Brain microvascular endothelial cell (primary cell): Measurements from ENCODE around the gene ZNF749.

Source experiments
- DNase-seq: peaks from one replicate; pipeline ENCODE4 v3.0.0-alpha.2; 2020
- H3K27ac ChIP-seq: fragments of 250-450 bp; sonication (Bioruptor Pico); 2 replicates; pipeline ENCODE4 v1.5.1; 2020; ENCODE audit warnings: mild to moderate bottlenecking, moderate library complexity
- H3K27me3 ChIP-seq: fragments of 250-450 bp; sonication (Bioruptor Pico); replicated peaks from 2 replicates; pipeline ENCODE4 v1.5.1; 2020; ENCODE audit warnings: mild to moderate bottlenecking
- H3K36me3 ChIP-seq: fragments of 250-450 bp; sonication (Bioruptor Pico); replicated peaks from 2 replicates; pipeline ENCODE4 v1.5.1; 2020; ENCODE audit warnings: mild to moderate bottlenecking
- H3K4me3 ChIP-seq: 2 replicates; pipeline ENCODE4 v1.5.1; 2011; ENCODE audit warnings: low read depth, mild to moderate bottlenecking, control low read depth, low read length, moderate library complexity
- in situ Hi-C: cut with HindIII; loops from 2 replicates; pipeline ENCODE4 v1.10.0; 2017; ENCODE audit warnings: low sequenced_read_pairs, low pct_ligation_motif_present
- TF ChIP-seq, protein P1 (sequence below): IDR thresholded peaks from 2 replicates; pipeline ENCODE4 v1.5.1; 2011; ENCODE audit warnings: low read depth, mild to moderate bottlenecking, moderate library complexity, low read length, control low read depth, inconsistent platforms; ENCODE audit errors: missing control alignments

Gene ZNF749

DNA sequence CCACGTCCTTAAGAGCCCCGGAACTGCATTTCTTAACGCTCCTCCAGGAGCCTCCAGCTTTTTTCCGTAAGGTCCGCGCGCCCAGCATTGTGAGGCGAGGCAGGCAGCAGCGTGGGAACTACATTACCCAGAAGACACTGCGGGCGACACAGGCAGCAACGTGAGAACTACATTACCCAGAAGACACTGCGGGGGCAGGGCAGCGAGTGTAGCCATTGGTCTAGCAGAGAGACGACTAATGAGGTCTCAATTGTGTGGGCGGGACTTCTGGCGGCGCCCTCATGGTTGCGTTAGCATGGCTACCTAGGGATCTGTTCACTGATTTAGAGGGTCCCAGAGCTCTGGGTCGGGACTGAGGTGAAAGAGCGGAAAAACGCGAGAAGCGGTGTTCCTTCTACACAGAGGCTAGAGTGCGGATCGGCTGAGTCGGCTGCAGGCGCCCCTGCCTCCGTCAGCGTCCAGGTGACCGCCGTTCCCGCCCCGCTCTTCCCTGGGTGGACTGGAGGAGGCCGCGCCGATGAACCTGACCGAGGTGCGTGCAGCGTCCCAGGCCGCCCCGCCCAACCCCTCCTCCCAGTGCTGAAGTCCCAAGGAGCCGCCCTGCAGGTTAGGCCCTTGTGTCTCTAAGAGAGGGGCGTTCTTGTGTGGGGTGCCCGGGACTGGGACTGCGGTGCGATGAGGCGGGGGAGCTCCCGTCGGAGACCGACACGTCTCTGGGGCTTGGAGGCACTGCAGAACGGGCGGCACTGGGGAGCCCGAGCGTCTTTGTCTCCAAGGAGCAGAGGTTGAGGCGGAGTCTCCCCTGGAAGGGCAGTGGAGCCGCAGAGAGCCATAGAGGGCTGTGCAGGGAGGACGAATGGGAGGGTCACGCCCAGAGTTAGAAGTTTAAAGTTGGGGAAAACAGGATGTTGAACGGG, at the start of gene ZNF749:
TSS of gene ZNF749 (plus strand) at position 264 of the 917 bp plus-strand sequence. CDS start at position 518, 254 bp downstream.
- in situ Hi-C loops, result no loop called here
- Histone ChIP-seq H3K36me3 (peaks cover 2% of the 10 kb centered on the region), H3K27me3 (no peaks in the 10 kb centered on the region), H3K27ac (peak within 1 kb of the TSS; percentile 51), H3K4me3 (peak within 1 kb of the TSS; percentile 83)
- TF ChIP-seq, protein P1, sequence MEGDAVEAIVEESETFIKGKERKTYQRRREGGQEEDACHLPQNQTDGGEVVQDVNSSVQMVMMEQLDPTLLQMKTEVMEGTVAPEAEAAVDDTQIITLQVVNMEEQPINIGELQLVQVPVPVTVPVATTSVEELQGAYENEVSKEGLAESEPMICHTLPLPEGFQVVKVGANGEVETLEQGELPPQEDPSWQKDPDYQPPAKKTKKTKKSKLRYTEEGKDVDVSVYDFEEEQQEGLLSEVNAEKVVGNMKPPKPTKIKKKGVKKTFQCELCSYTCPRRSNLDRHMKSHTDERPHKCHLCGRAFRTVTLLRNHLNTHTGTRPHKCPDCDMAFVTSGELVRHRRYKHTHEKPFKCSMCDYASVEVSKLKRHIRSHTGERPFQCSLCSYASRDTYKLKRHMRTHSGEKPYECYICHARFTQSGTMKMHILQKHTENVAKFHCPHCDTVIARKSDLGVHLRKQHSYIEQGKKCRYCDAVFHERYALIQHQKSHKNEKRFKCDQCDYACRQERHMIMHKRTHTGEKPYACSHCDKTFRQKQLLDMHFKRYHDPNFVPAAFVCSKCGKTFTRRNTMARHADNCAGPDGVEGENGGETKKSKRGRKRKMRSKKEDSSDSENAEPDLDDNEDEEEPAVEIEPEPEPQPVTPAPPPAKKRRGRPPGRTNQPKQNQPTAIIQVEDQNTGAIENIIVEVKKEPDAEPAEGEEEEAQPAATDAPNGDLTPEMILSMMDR, result no peak
- peak; percentile 100 for DNase-seq

DNA sequence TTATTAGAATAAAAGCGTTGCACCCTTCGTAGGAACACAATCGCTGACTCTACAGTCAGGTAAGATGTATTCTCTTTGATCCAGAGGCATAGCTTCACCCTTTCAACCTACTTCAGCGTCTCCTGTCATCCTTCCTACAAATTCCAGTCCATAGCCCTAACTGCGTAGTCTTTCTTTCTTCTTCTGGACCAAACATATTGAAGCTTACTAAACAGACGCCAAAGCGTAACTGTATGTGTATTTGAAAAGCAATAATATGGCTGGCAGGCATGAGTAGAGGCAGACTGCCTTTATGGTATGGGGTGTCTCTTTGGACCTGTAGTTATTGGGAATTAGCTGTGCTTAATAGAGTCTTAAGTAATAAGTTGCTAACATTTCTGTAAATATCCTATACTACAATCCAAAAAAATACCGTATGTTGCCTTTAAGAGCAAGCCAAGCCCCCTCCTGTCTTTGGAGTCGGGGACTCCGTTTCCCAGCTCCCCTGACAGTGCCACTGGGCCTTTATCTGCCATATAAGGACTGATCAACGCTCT, 45.9 kb upstream of the ZNF749 start:
- Histone ChIP-seq H3K36me3 (peaks cover 5% of the 10 kb centered on the region), H3K4me3 (peak overlapping the region; percentile 91), H3K27me3 (no peaks in the 10 kb centered on the region), H3K27ac (peak overlapping the region; percentile 67)
- in situ Hi-C loops, result no loop called here
- DNase-seq, result no peak
- TF ChIP-seq, protein P1, result no peak

DNA sequence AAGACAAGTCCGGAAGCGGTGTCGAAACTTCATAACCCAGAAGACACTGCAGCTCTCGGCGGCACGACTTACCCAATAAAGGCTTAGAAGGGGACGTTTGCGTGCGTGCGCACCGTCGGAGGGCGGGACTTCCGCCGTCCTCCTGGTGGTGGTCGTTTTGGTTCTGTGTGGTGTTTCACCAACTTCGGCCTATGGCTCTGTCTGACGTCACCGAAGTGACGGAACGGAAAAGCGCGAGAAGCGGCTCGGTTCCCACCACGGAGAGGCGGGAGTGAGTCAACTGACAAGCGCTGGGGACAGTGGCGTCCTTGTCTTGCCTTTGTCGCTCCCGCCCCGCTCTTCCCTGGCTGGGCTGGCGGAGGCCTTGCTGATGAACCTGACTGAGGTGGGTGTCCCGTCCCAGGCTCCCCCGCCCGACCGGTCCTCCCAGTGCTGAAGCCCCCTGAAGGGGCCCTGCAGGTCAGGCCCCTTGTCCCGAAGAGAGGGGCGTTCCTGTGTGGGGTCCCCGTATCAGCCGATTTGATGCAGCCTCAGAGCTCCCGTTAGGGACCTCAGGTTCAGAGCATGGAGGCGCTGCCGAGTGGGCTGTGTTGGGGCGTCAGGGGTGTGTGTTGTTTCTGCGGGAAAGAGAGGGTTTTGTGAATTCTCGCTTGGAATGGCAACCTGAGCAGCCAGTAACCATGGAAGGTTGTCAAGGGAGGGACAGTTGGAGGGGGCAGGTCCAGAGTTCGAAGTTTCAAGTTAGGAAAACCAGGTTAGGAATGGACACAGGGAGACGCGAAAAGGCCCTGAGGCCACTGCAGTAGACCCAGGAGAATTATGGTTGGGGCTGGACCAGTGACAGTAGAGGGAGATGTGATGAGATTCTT, 45.2 kb upstream of the ZNF749 start, which contains the start of gene ZNF548:
TSS of gene ZNF548 (plus strand) at position 125 of the 869 bp plus-strand sequence. CDS start at position 371, 246 bp downstream.
- TF ChIP-seq, protein P1, result peak; percentile 42
- DNase-seq, result peak; percentile 99
- H3K27ac ChIP-seq, result peak within 1 kb of the TSS; percentile 92
- in situ Hi-C loops, result no loop called here
- H3K4me3 ChIP-seq, result peak within 1 kb of the TSS; percentile 91
- peaks cover 7% of the 10 kb centered on the region for H3K36me3 ChIP-seq
- no peaks in the 10 kb centered on the region for H3K27me3 ChIP-seq

DNA sequence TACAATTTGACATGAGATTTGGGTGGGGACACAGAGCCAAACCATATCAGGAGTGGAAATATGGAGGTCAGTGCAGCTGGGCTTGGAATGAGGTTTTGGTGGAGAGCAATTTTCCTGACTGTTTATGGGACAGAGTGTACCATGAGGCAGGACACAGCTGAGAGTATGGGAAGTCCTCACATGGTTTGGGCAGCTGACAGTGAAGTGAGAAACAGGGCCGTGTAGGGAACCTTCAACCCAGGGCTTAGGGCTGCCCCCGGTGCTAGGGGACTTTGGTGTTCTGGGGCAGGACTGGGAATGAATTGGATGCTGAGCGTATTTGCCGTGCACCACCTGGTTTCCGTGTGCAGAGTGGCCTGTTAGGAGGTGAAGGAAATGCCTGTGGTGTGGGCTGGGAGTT, 39.4 kb upstream of the ZNF749 start:
- in situ Hi-C loops, result no loop called here
- Histone ChIP-seq H3K36me3 (peaks cover 44% of the 10 kb centered on the region), H3K27ac (no peak overlapping the region), H3K4me3 (no peak overlapping the region), H3K27me3 (no peaks in the 10 kb centered on the region)
- DNase-seq, result no peak
- TF ChIP-seq, protein P1, result no peak

DNA sequence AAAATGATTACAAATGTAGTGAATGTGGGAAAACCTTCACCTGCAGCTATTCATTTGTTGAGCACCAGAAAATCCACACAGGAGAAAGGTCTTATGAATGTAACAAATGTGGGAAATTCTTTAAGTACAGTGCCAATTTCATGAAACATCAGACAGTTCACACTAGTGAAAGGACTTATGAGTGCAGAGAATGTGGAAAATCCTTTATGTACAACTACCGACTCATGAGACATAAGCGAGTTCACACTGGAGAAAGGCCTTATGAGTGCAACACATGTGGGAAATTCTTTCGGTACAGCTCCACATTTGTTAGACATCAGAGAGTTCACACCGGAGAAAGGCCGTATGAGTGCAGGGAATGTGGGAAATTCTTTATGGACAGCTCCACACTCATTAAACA, 36.3 kb upstream of the ZNF749 start:
- peaks cover 43% of the 10 kb centered on the region for H3K36me3 ChIP-seq
- in situ Hi-C loops, result no loop called here
- H3K27me3 ChIP-seq, result no peaks in the 10 kb centered on the region
- TF ChIP-seq, protein P1, result no peak
- no peak overlapping the region for H3K4me3 ChIP-seq
- H3K27ac ChIP-seq, result no peak overlapping the region
- no peak for DNase-seq
